GM12878 (cell line): Measurements from ENCODE around the gene MYH9. TPM values are rescaled to one million over a fixed set of nuclear protein-coding genes. Genes with fewer than 3 reads are reported as not detected.

Experiments used
- CBX3 ChIP-seq: fragments of 200-600 bp; sonication (generic); IDR thresholded peaks from 2 replicates; pipeline ENCODE4 v1.6.1; 2016; ENCODE audit warnings: low read depth, borderline replicate concordance
- NBN ChIP-seq: fragments of 450-650 bp; IDR thresholded peaks from 2 replicates; pipeline ENCODE4 v1.6.1; 2016
- PAX8 ChIP-seq: fragments of 450-650 bp; IDR thresholded peaks from 2 replicates; pipeline ENCODE4 v1.6.1; 2017; ENCODE audit warnings: mild to moderate bottlenecking, moderate library complexity
- POLR2A ChIP-seq: IDR thresholded peaks from 2 replicates; pipeline ENCODE4 v1.6.1; 2011; ENCODE audit warnings: low read depth, mild to moderate bottlenecking, low read length
- SP1 ChIP-seq: IDR thresholded peaks from one replicate; pipeline ENCODE4 v1.6.1; 2011; ENCODE audit warnings: low read depth, low read length
- SRF ChIP-seq, 2 experiments: IDR thresholded peaks; 2 replicates each; pipeline ENCODE4 v1.6.1; 2011; ENCODE audit warnings: low read depth in 2 of 2, low read length in 2 of 2, mild to moderate bottlenecking in 1 of 2, moderate library complexity in 1 of 2
- SUZ12 ChIP-seq: fragments of 200-600 bp; sonication (generic); IDR thresholded peaks from one replicate; pipeline ENCODE4 v1.6.1; 2018; ENCODE audit warnings: antibody characterized with exemption, mild to moderate bottlenecking; ENCODE audit not compliant: unreplicated experiment
- polyA plus RNA-seq, 11 experiments: library from polyadenylated mRNA; depleted of rRNA in 4 of 11; unstranded in 6 of 11; stranded (reverse) in 5 of 11; fragments of >200 nt; fragmentation: Nextera tagmentation in 4 of 11; fragmentation: Illumina TruSeq in 1 of 11; extraction: Ambion mirVana in 4 of 11; extraction: Trizol in 1 of 11; gene quantifications; 1 replicate in 1 of 11; 2 replicates in 10 of 11; pipeline versions ENCODE4 v1.2.1 to v1.2.3, GENCODE V29; 2011 to 2016; ENCODE audit warnings: inconsistent platforms in 2 of 11, missing spikeins in 2 of 11, low read depth in 1 of 11
- total RNA-seq, 4 experiments: library from RNA; depleted of rRNA in 3 of 4; stranded (reverse); fragments of >200 nt in 3 of 4; fragmentation: Illumina TruSeq in 1 of 4; extraction: Trizol in 1 of 4; gene quantifications; 2 replicates each; pipeline versions ENCODE4 v1.2.1 to v1.2.3, GENCODE V29; 2013 to 2021
- TF ChIP-seq, protein P1 (sequence below): IDR thresholded peaks from 2 replicates; pipeline ENCODE4 v1.6.1; 2012; ENCODE audit warnings: low read depth, low read length, improper control_type of control experiment
- TF ChIP-seq, protein P2 (sequence below): fragments of 450-650 bp; formaldehyde crosslinking; IDR thresholded peaks from 2 replicates; pipeline ENCODE4 v1.4.0; 2020; ENCODE audit warnings: mild to moderate bottlenecking, moderate library complexity

Gene MYH9
- total and polyA plus RNA-seq, 10 of the 15 experiments (the other 5 are each of a cell fraction or from before 2014, with no cell fraction given): 5.1 to 525 (median 145) TPM

DNA sequence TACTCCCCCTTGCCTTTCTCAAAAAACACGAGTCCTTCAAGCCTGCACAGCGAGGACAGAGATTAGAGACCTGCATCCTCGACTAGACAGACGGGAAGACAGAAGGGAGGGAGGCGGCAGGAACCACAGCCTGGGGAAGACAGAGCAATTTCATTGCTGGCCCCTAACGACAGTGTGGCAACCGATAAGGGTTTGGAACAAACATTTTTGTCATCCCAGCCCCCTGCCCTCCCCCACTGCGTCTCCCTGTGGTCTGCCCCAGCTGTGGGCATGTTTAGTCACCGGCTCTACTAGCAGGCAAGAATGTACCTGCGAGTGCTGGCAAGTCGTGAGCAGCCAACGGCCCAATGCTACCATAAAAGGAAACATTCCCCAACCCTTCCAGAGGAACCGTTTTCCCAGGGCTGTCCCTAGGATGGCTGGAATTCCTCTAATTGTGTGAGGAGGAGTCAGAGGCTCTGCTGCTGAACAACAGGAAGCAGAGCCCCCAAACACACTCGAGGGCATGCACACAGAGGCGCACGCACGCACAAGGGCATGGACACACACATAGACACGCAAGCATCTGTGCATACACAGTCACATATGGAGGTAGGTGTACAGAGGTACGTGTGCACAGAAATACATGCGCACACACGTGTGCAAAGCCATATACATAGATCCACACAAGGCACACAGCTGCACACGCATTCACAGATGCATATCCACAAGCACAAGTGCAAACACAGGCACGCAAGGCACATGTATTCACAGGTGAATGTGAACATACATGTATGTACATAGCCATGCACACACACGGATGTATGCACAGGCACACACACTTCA, 58.3 kb downstream of the MYH9 start (continued):
- TF ChIP-seq, protein P1, sequence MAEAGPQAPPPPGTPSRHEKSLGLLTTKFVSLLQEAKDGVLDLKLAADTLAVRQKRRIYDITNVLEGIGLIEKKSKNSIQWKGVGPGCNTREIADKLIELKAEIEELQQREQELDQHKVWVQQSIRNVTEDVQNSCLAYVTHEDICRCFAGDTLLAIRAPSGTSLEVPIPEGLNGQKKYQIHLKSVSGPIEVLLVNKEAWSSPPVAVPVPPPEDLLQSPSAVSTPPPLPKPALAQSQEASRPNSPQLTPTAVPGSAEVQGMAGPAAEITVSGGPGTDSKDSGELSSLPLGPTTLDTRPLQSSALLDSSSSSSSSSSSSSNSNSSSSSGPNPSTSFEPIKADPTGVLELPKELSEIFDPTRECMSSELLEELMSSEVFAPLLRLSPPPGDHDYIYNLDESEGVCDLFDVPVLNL: no peak
- TF ChIP-seq POLR2A (peak; percentile 62; the same call in 1 of the 2 replicates), CBX3 (no peak), SUZ12 (no peak), SRF (IDR thresholded peaks at IDR 0.05; ENCODE audit: low read depth in 2 of 2, low read length in 2 of 2) (peak in 1 of 2 experiments; percentile 56; a peak in 1 of 4 replicates), NBN (no peak), SP1 (peak; percentile 7), PAX8 (no peak)
- TF ChIP-seq, protein P2, sequence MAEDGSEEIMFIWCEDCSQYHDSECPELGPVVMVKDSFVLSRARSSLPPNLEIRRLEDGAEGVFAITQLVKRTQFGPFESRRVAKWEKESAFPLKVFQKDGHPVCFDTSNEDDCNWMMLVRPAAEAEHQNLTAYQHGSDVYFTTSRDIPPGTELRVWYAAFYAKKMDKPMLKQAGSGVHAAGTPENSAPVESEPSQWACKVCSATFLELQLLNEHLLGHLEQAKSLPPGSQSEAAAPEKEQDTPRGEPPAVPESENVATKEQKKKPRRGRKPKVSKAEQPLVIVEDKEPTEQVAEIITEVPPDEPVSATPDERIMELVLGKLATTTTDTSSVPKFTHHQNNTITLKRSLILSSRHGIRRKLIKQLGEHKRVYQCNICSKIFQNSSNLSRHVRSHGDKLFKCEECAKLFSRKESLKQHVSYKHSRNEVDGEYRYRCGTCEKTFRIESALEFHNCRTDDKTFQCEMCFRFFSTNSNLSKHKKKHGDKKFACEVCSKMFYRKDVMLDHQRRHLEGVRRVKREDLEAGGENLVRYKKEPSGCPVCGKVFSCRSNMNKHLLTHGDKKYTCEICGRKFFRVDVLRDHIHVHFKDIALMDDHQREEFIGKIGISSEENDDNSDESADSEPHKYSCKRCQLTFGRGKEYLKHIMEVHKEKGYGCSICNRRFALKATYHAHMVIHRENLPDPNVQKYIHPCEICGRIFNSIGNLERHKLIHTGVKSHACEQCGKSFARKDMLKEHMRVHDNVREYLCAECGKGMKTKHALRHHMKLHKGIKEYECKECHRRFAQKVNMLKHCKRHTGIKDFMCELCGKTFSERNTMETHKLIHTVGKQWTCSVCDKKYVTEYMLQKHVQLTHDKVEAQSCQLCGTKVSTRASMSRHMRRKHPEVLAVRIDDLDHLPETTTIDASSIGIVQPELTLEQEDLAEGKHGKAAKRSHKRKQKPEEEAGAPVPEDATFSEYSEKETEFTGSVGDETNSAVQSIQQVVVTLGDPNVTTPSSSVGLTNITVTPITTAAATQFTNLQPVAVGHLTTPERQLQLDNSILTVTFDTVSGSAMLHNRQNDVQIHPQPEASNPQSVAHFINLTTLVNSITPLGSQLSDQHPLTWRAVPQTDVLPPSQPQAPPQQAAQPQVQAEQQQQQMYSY (CRISPR knock-in tag): no peak
- TF ChIP-seq, all 136 proteins: peak for 9
